Activated CD4-positive, alpha-beta T cell treated with anti-CD3 and anti-CD28 coated beads, Interleukin-2, Interleukin-4, amounts not matched to agents 100 ng/mL and 50 ng/mL, durations not matched to agents 16 hours and 8 hours (primary cell): ENCODE results near the gene CALML4.
"Not testable (repeated sequence)": the region's sequence is repeated elsewhere in the genome, so short reads cannot be mapped to it uniquely, and the experiment has no call there.

Source experiments
- DNase-seq: peaks from one replicate; pipeline ENCODE4 v3.0.0-alpha.2; 2020; ENCODE audit warnings: low spot score

CALML4 gene

GRCh38 chr15:68190048-68190447, 15.1 kb downstream of the CALML4 start:
- DNase-seq, result no peak

GRCh38 chr15:68188647-68189046, 16.5 kb downstream of the CALML4 start:
- DNase-seq, result no peak

GRCh38 chr15:68187559-68187958, 17.6 kb downstream of the CALML4 start:
- DNase-seq, result no peak

- no peak for DNase-seq
These were observed 18.3 kb downstream of the CALML4 start for GRCh38 chr15:68186671-68187397.

GRCh38 chr15:68184616-68185480, 20.3 kb downstream of the CALML4 start:
- DNase-seq, result no peak

GRCh38 chr15:68183616-68184315, 21.4 kb downstream of the CALML4 start:
- DNase-seq, result no peak

GRCh38 chr15:68177742-68178141, 27.4 kb downstream of the CALML4 start:
- DNase-seq, result no peak

- no peak for DNase-seq
These were observed 28.5 kb downstream of the CALML4 start for GRCh38 chr15:68176601-68177000.

GRCh38 chr15:68175526-68175925, 29.6 kb downstream of the CALML4 start:
- no peak for DNase-seq

GRCh38 chr15:68173119-68173518, 32.0 kb downstream of the CALML4 start:
- no peak for DNase-seq

GRCh38 chr15:68172037-68172436, 33.1 kb downstream of the CALML4 start:
- not testable (repeated sequence) for DNase-seq

GRCh38 chr15:68166847-68167246, 38.3 kb downstream of the CALML4 start:
- DNase-seq, result no peak

- DNase-seq, result no peak
These were observed 41.9 kb downstream of the CALML4 start for GRCh38 chr15:68163191-68163590.

- no peak for DNase-seq
These were observed 47.0 kb downstream of the CALML4 start for GRCh38 chr15:68158046-68158628.

GRCh38 chr15:68157074-68157473, 48.1 kb downstream of the CALML4 start:
- DNase-seq, result no peak

- DNase-seq, result peak; percentile 4
These were observed 50.1 kb downstream of the CALML4 start for GRCh38 chr15:68154923-68155559.

- DNase-seq, result no peak
These were observed 52.8 kb downstream of the CALML4 start for GRCh38 chr15:68152342-68152741.

GRCh38 chr15:68151277-68151676, 53.9 kb downstream of the CALML4 start:
- no peak for DNase-seq

- DNase-seq, result no peak
These were observed 54.9 kb downstream of the CALML4 start for GRCh38 chr15:68150187-68150586.

GRCh38 chr15:68149059-68149458, 56.1 kb downstream of the CALML4 start:
- DNase-seq, result no peak

GRCh38 chr15:68148039-68148438, 57.1 kb downstream of the CALML4 start:
- DNase-seq, result no peak

GRCh38 chr15:68145706-68146105, 59.4 kb downstream of the CALML4 start:
- no peak for DNase-seq
